NT2/D1 (cell line): Measurements from ENCODE around the gene TNFRSF13B.
A peak's percentile ranks its signal among the peaks of the same experiment; 100 is the strongest.

Experiments used
- DNase-seq: peaks from one replicate; pipeline ENCODE4 v3.0.0-alpha.2; 2011; ENCODE audit warnings: low read depth, low spot score
- H3K27me3 ChIP-seq: 2 replicates; pipeline ENCODE4 v1.6.0; 2011; ENCODE audit warnings: mild to moderate bottlenecking; ENCODE audit not compliant: insufficient read length, insufficient read depth
- H3K36me3 ChIP-seq: 2 replicates; pipeline ENCODE4 v1.6.1; 2011; ENCODE audit warnings: mild to moderate bottlenecking, low read length, mixed read lengths; ENCODE audit not compliant: insufficient read depth, insufficient read length
- H3K4me1 ChIP-seq: 2 replicates; pipeline ENCODE4 v1.5.1; 2011; ENCODE audit not compliant: insufficient read depth, insufficient read length
- H3K4me3 ChIP-seq: 2 replicates; pipeline ENCODE4 v1.5.1; 2011; ENCODE audit warnings: low read depth; ENCODE audit not compliant: insufficient read length
- H3K9ac ChIP-seq: 2 replicates; pipeline ENCODE4 v1.6.0; 2011; ENCODE audit warnings: low read depth; ENCODE audit not compliant: insufficient read length
- H3K9me3 ChIP-seq: 2 replicates; pipeline ENCODE4 v1.5.1; 2011; ENCODE audit warnings: mild to moderate bottlenecking, low read length; ENCODE audit not compliant: insufficient read depth
- SUZ12 ChIP-seq: IDR thresholded peaks from 2 replicates; pipeline ENCODE4 v1.6.1; 2011; ENCODE audit not compliant: insufficient read length, insufficient read depth; ENCODE audit errors: extremely low read depth
- YY1 ChIP-seq: IDR thresholded peaks from 2 replicates; pipeline ENCODE4 v1.6.1; 2011; ENCODE audit not compliant: insufficient read length, insufficient read depth
- ZNF274 ChIP-seq: IDR thresholded peaks from 2 replicates; pipeline ENCODE4 v1.6.1; 2011; ENCODE audit warnings: mild to moderate bottlenecking, low read depth, low read length

TNFRSF13B gene

GRCh38 chr17:16950488-16950887, 21.4 kb downstream of the TNFRSF13B start:
- no peak overlapping the region for H3K4me3 ChIP-seq
- no peaks in the 10 kb centered on the region for H3K27me3 ChIP-seq
- peaks cover 7% of the 10 kb centered on the region for H3K4me1 ChIP-seq
- no peaks in the 10 kb centered on the region for H3K36me3 ChIP-seq
- no peak overlapping the region for H3K9ac ChIP-seq
- DNase-seq: no peak
- TF ChIP-seq YY1 (no peak), SUZ12 (no peak), ZNF274 (no peak)
- peaks cover 15% of the 10 kb centered on the region for H3K9me3 ChIP-seq

- H3K36me3 ChIP-seq: no peaks in the 10 kb centered on the region
- TF ChIP-seq SUZ12 (no peak), ZNF274 (no peak), YY1 (no peak)
- H3K9me3 ChIP-seq: peaks cover 15% of the 10 kb centered on the region
- no peak overlapping the region for H3K9ac ChIP-seq
- H3K4me3 ChIP-seq: no peak overlapping the region
- no peak for DNase-seq
- no peaks in the 10 kb centered on the region for H3K27me3 ChIP-seq
- H3K4me1 ChIP-seq: peaks cover 11% of the 10 kb centered on the region
These were observed 23.1 kb downstream of the TNFRSF13B start for GRCh38 chr17:16948587-16949376.

GRCh38 chr17:16947470-16947869, 24.4 kb downstream of the TNFRSF13B start:
- no peak overlapping the region for H3K9ac ChIP-seq
- H3K9me3 ChIP-seq: peaks cover 15% of the 10 kb centered on the region
- no peak for DNase-seq
- H3K36me3 ChIP-seq: no peaks in the 10 kb centered on the region
- no peak overlapping the region for H3K4me3 ChIP-seq
- H3K4me1 ChIP-seq: peaks cover 11% of the 10 kb centered on the region
- no peaks in the 10 kb centered on the region for H3K27me3 ChIP-seq
- TF ChIP-seq ZNF274: no peak

DNA sequence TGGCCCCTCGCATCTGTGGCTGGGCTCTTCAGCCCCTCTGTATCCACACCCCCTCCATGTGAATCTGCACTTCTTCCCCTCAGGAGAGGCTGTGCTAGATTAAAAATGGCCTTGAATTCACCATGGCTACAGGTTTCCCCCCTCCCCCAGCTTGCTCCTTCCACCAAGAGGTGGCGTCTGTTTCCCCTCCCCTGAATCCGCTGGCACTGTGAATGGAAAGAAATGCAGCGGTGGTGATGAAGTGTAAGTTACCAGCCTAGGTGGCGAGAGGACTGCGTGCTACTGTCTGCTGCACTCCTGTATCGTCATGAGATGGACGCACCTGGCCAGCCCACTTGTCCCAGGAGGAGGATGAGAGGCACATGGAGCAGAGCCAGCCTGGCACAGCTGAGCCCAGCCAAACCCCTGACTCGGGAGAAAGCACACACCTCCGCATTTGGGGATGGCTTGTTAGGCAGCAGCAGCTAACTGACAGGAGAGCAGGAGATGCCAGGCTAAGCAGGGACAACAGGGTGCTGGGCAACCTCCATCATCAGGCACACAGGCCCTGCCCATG, 26.2 kb downstream of the TNFRSF13B start:
- TF ChIP-seq ZNF274: no peak
- Histone ChIP-seq H3K4me3 (no peak overlapping the region), H3K9ac (peak overlapping the region; percentile 16), H3K36me3 (no peaks in the 10 kb centered on the region), H3K9me3 (peaks cover 15% of the 10 kb centered on the region), H3K4me1 (peaks cover 11% of the 10 kb centered on the region), H3K27me3 (no peaks in the 10 kb centered on the region)
- peak; percentile 15 for DNase-seq

- H3K9ac ChIP-seq: no peak overlapping the region
- H3K4me1 ChIP-seq: peaks cover 14% of the 10 kb centered on the region
- H3K9me3 ChIP-seq: peaks cover 15% of the 10 kb centered on the region
- DNase-seq: no peak
- no peak for TF ChIP-seq ZNF274
- no peaks in the 10 kb centered on the region for H3K27me3 ChIP-seq
- H3K36me3 ChIP-seq: no peaks in the 10 kb centered on the region
- H3K4me3 ChIP-seq: no peak overlapping the region
These were observed 26.8 kb downstream of the TNFRSF13B start for GRCh38 chr17:16945136-16945482.

- Histone ChIP-seq H3K4me3 (no peak overlapping the region), H3K4me1 (peaks cover 20% of the 10 kb centered on the region), H3K27me3 (no peaks in the 10 kb centered on the region), H3K36me3 (no peaks in the 10 kb centered on the region), H3K9me3 (peaks cover 12% of the 10 kb centered on the region), H3K9ac (no peak overlapping the region)
- no peak for DNase-seq
- TF ChIP-seq ZNF274 (no peak), SUZ12 (no peak), YY1 (no peak)
These were observed 27.4 kb downstream of the TNFRSF13B start for GRCh38 chr17:16944334-16945135.

DNA sequence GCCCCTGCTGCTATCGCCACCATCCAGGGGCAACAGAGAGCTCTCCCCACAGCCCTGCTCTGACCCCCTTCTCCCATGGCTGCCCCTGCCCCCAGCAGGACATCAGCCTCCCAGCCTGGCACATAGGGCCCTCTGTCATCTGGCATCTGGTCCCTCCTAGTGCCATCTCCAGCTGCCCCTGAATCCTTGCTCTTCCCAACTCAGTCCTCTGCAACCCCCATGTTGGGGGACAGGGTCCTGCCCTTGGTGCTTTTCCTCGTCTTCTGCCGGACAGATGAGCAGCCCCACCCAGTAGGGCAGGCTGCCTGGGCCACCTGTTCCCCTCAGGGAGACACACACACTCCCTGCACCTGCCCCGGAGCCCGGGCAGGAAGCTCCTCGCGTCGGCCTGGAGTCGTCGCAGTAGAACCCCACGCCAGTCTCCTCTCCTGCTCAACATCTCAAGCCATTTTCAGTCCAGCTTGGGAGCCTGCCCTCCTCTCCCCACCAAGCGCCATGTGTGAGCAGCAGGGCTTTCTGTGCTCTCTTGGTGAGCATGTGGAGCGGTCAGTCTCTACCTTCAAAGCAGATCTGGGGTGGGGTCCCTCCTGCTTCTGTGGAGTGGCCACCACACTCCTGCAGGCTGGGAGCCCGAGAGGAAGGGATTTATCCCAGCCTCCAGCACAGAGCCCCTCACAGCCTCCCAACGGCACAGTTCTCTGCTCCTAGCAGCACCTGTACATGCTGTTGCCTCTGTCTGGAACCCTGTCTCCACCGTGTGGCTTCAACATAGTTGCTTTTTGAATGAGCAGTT, 28.2 kb downstream of the TNFRSF13B start:
- no peak for TF ChIP-seq SUZ12
- TF ChIP-seq ZNF274: no peak
- no peak for TF ChIP-seq YY1
- DNase-seq: no peak
- H3K4me3 ChIP-seq: no peak overlapping the region
- H3K36me3 ChIP-seq: no peaks in the 10 kb centered on the region
- H3K9ac ChIP-seq: no peak overlapping the region
- peaks cover 26% of the 10 kb centered on the region for H3K4me1 ChIP-seq
- H3K27me3 ChIP-seq: no peaks in the 10 kb centered on the region
- H3K9me3 ChIP-seq: peaks cover 4% of the 10 kb centered on the region
